ENCODE results near the gene UBE2F.
A peak's percentile ranks its signal among the peaks of the same experiment; 100 is the strongest.

UBE2F gene, protein sequence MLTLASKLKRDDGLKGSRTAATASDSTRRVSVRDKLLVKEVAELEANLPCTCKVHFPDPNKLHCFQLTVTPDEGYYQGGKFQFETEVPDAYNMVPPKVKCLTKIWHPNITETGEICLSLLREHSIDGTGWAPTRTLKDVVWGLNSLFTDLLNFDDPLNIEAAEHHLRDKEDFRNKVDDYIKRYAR

DNA sequence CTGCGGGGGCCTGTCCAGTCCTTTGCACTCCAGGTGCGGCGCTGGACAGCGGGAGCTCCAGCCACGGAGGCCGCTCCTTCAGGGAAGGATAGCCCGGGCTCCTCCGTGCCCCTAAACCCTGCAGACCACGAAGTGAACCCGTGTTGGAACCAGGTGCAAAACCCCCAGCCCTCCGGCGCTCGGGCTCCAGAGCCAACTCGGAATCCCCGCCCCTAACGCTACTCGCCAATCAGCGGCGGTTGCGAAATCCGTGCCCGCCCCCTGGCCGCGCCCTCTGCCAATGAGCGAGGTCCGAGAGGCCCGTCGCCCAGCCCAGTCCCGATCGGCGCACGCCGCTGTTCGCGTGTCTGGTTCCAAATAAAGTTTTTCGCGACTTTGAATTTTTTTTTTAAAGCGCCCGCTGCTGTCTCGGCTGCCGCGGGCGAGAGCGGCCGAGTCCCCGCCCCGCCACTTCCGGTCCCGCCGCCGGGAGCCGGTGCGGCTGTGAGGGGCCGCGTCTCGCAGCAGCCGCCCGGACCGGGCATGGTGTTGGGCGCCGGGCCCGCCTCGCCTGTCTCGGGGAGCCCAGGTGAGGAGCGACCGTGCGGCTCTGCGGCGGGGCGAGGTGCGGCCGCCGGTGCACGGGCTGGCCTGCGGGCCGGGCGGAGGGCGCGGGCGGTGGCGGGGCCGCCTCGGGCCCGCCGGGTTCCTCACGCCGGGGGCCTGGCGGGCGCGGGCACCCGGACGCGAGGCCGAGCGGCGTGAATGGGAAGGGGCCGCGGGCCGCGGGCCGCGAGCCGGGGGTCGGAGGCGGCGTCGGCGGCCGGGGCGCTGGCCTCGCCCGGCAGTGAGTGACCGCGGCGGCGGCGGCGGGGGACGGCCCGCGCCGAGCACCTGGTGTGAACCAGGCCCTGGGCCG lies at the start of gene UBE2F:
UBE2F (plus strand) TSS at position 450 of the 898 bp plus-strand sequence. CDS start 6,094 bp downstream, outside the sequence.
- Histone ChIP-seq H3K9me3 (replicated peaks in 1 of 11) (peaks cover 12 to 22% (median 17%) of the 10 kb centered on the region in 11 experiments), H3K4me1 (peaks cover 34 to 49% (median 43%) of the 10 kb centered on the region in 10 experiments), H4K20me1 (peaks cover 35 to 48% (median 42%) of the 10 kb centered on the region in 11 experiments), H3K9ac (peak within 1 kb of the TSS; percentile 78 to 92 (median 90)), H3K27me3 (no peaks in the 10 kb centered on the region), H3K4me2 (peak within 1 kb of the TSS; percentile 87 to 99 (median 98)), H3K36me3 (peaks cover 0 to 5% (median 0%) of the 10 kb centered on the region in 11 experiments; a peak in 1 of 22 replicates), H3K4me3 (peak within 1 kb of the TSS; percentile 87 to 98 (median 92)), H3K27ac (peak within 1 kb of the TSS; percentile 69 to 89 (median 80))
- TF ChIP-seq Cebpa-rat (IDR thresholded peaks at IDR 0.05): peak; percentile 45 to 98 (median 93); a peak in 19 of 22 replicates

DNA sequence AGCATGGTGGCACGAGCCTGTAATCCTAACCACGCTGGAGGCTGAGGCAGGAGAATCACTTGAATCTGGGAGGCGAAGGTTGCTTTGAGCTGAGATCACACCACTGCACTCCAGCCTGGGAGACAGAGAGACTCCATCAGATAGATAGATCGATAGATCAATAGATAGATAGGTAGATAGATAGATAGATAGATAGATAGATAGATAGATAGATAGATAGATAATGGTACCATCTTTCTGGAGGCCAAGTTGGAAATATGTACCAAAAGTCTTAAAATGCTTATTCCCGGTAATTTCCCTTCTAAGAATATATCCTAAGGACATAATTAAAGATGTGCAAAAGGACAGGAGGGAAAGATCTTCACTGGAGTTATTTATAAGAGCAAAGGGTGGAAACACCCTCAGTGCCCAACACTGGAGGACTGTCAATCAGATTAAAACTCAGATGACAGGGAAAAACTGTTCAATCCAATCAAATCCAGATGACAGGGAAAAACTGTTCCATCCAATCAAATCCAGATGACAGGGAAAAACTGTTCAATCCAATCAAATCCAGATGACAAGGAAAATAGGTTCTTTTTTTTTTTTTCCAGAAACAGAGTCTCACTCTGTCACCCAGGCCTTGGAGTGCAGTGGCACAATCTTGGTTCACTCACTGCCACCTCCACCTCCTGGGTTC lies 49.0 kb upstream of the UBE2F start:
- no peak overlapping the region for H3K27ac ChIP-seq
- no peak overlapping the region for H3K9ac ChIP-seq
- no peak overlapping the region for H3K4me3 ChIP-seq
- TF ChIP-seq Cebpa-rat (IDR thresholded peaks at IDR 0.05): no peak
- peaks cover 14 to 43% (median 21%) of the 10 kb centered on the region in 10 experiments for H3K4me1 ChIP-seq
- H3K9me3 ChIP-seq (replicated peaks in 1 of 11): no peaks in the 10 kb centered on the region
- no peak overlapping the region for H3K4me2 ChIP-seq
- no peaks in the 10 kb centered on the region for H4K20me1 ChIP-seq
- no peaks in the 10 kb centered on the region for H3K36me3 ChIP-seq
- no peaks in the 10 kb centered on the region for H3K27me3 ChIP-seq

DNA sequence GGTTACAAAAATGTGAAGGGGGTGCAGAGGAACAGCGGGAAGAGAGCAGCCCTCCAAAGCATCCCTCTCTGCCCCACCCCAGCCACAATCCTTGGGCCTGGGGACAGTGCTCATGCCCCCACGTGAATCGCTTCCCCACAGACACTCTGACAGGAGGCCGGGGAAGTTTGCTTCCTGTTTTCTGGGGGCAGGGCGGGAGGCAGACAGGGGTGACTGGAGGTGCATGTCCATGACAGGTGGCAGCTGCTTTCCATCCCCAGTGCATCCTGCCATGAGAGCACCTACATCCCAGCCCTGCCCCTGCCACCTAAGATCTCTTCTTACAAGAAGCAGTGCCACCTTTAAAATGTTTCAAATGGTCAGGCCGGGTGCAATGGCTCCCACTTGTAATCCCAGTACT lies 47.2 kb upstream of the UBE2F start:
- H3K4me3 ChIP-seq: no peak overlapping the region
- no peak overlapping the region for H3K27ac ChIP-seq
- H3K9me3 ChIP-seq (replicated peaks in 1 of 11): no peaks in the 10 kb centered on the region
- H3K4me1 ChIP-seq: peaks cover 22 to 53% (median 28%) of the 10 kb centered on the region in 10 experiments
- no peak for TF ChIP-seq Cebpa-rat (IDR thresholded peaks at IDR 0.05)
- no peaks in the 10 kb centered on the region for H3K36me3 ChIP-seq
- H4K20me1 ChIP-seq: no peaks in the 10 kb centered on the region; a peak in 1 of 22 replicates
- 0 out of 22 replicates have a peak overlapping the region, but pooled peaks of 1 of the 11 experiments have one; percentile 4 for H3K9ac ChIP-seq
- H3K4me2 ChIP-seq: peak overlapping the region; percentile 34 to 69 (median 56)
- no peaks in the 10 kb centered on the region for H3K27me3 ChIP-seq

DNA sequence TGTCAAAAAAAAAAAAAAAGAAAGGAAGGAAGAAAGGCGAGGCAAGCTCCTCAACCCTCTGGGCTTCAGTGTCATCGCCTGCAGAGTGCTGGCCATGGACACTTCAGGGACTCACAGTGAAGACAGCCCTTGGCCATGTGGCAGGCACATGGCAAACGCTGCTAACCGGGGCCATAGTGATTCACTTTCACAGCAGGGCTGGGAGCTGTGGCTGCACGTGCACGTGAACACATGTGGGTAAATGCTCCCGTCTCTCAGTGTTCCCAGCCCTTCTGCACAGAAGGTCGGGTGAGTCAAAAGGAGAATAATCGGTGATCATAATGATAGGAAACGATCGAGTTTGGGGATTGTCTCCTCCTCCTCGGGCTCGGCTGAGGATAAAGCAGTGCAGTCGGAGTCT lies 46.1 kb upstream of the UBE2F start:
- Histone ChIP-seq H4K20me1 (no peaks in the 10 kb centered on the region; a peak in 1 of 22 replicates), H3K4me3 (no peak overlapping the region), H3K9me3 (replicated peaks in 1 of 11) (no peaks in the 10 kb centered on the region), H3K9ac (no peak overlapping the region), H3K27me3 (no peaks in the 10 kb centered on the region), H3K4me1 (peaks cover 22 to 49% (median 25%) of the 10 kb centered on the region in 10 experiments), H3K4me2 (no peak overlapping the region), H3K36me3 (no peaks in the 10 kb centered on the region), H3K27ac (no peak overlapping the region)
- no peak for TF ChIP-seq Cebpa-rat (IDR thresholded peaks at IDR 0.05)

DNA sequence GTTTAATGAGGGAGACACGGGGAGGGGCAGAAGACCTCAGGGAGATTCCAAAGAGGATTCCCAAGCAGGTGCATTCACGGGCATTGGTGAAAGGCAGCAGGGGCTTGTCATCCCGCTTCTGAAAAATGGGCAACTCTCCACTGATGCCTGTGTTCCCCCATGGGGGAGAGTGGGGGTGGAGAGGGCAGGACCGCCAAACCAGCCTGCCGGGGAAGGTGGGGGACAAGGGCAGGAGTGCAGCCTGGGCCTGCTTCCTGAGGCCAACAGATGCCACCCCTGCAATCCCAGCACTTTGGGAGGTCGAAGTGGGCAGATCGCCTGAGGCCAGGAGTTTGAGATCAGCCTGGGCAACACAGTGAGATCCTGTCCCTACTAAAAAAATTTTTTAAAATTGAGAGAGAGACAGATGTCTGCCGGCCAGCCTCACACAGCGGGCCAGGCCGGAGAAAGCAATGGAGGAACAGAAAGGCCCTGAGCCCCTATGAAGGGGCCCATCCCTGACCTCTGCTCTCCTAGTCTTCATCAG lies 44.8 kb upstream of the UBE2F start:
- Histone ChIP-seq H3K4me1 (peaks cover 22 to 51% (median 23%) of the 10 kb centered on the region in 10 experiments), H3K4me3 (no peak overlapping the region), H3K36me3 (no peaks in the 10 kb centered on the region), H3K27ac (no peak overlapping the region), H3K9ac (no peak overlapping the region), H3K4me2 (no peak overlapping the region), H4K20me1 (no peaks in the 10 kb centered on the region; a peak in 1 of 22 replicates), H3K9me3 (replicated peaks in 1 of 11) (no peaks in the 10 kb centered on the region), H3K27me3 (no peaks in the 10 kb centered on the region)
- TF ChIP-seq Cebpa-rat (IDR thresholded peaks at IDR 0.05): no peak

DNA sequence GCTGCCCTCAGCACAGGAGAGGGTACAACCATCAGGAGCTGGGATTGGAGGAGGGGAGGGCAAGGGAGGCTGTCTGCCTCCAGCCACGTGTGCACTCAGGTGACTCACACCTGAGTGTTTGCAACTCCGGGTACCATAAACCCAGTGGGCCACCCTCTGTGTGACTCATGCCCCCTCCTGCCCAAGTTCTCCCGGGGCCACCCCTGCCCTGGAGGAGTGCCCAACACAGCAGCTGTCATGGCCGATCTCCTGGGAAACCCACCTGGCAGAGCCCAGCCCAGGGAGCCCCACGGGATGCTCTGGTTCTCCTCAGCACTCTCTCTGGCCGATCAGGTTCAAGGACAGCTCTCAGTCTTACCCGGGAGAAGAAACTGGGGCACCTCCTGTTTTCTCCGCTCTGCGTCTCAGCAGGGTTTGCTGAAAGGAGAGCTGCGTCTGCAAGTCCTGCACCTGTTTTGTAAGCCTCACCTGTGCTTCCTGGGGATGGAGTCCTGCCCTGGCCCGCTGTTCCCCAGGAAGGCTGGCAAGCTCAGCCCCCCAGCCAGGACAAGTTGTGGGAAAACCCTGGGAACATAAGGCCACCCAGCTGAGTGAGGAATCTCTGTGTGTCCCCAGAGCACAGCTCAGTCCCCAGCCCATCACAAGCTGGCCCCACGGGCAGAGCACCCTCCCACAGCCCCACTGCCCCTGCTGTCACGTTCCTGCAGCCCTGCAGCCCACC lies 44.0 kb upstream of the UBE2F start:
- no peak for TF ChIP-seq Cebpa-rat (IDR thresholded peaks at IDR 0.05)
- peaks cover 2 to 7% (median 4%) of the 10 kb centered on the region in 11 experiments; a peak in 18 of 22 replicates for H3K9me3 ChIP-seq (replicated peaks in 1 of 11)
- peak overlapping the region in 4 of 11 experiments; percentile 28 to 64 (median 34); a peak in 5 of 22 replicates for H3K27ac ChIP-seq
- H3K9ac ChIP-seq: peak overlapping the region in 9 of 11 experiments; percentile 18 to 70 (median 46); a peak in 12 of 22 replicates
- peaks cover 22 to 51% (median 23%) of the 10 kb centered on the region in 10 experiments for H3K4me1 ChIP-seq
- H3K27me3 ChIP-seq: no peaks in the 10 kb centered on the region
- peak overlapping the region; percentile 63 to 92 (median 77) for H3K4me2 ChIP-seq
- H3K4me3 ChIP-seq: peak overlapping the region in 5 of 10 experiments; percentile 34 to 56 (median 45); a peak in 6 of 20 replicates
- H4K20me1 ChIP-seq: no peaks in the 10 kb centered on the region; a peak in 1 of 22 replicates
- no peaks in the 10 kb centered on the region for H3K36me3 ChIP-seq

DNA sequence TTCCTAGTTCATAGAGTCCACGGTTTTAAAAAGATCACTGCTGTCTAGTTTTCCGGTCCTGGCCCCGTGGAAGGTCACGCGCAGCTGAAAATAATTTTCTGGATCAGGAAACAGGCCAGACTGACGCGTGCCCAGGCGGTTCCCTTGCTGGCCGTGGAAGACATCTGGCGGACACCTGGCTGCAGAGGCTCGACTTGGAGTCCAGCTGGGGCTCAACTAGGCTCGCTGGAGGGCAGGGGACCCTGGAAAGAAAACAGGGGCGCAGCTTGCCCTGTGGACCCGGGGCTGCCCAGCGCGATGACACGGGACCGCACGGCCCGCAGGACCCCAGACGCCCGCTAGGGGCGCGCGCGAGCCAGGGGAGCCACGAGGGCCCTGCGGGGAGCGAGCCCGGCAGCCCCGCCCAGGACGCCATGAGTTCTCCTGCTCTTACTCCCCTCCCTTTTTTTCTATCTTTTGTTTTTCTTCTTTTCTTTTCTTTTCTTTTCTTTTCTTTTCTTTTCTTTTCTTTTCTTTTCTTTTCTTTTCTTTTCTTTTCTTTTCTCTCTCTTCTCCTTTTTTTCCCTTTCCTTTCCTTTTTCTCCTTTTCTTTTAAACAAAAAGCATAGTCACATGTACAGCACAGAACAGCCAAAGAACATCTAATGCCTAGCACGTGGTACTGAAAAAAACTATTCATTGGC lies 43.2 kb upstream of the UBE2F start:
- H3K4me3 ChIP-seq: peak overlapping the region in 9 of 10 experiments; percentile 34 to 56 (median 45); a peak in 15 of 20 replicates
- H3K9ac ChIP-seq: peak overlapping the region; percentile 18 to 70 (median 46); a peak in 16 of 22 replicates
- peak overlapping the region in 5 of 11 experiments; percentile 23 to 64 (median 32); a peak in 8 of 22 replicates for H3K27ac ChIP-seq

More for the DNA sequence above, 43.2 kb upstream of the UBE2F start:
- TF ChIP-seq Cebpa-rat (IDR thresholded peaks at IDR 0.05): no peak
- H3K4me1 ChIP-seq: peaks cover 22 to 51% (median 23%) of the 10 kb centered on the region in 10 experiments
- no peaks in the 10 kb centered on the region for H3K36me3 ChIP-seq
- peak overlapping the region; percentile 63 to 92 (median 77) for H3K4me2 ChIP-seq
- H4K20me1 ChIP-seq: no peaks in the 10 kb centered on the region; a peak in 1 of 22 replicates
- H3K9me3 ChIP-seq (replicated peaks in 1 of 11): peaks cover 10 to 15% (median 12%) of the 10 kb centered on the region in 11 experiments; a peak in 19 of 22 replicates
- no peaks in the 10 kb centered on the region for H3K27me3 ChIP-seq
